Heart left ventricle (tissue), 16 donors: Measurements from ENCODE around the gene HHAT. TPM values are rescaled to one million over a fixed set of nuclear protein-coding genes. Genes with fewer than 3 reads are reported as not detected.
A peak's percentile ranks its signal among the peaks of the same experiment; 100 is the strongest.

Source experiments
- ATAC-seq, 4 donors: fragments of 200-7000 bp; cut with Tn5 transposase; one replicate each; pipeline ENCODE4 v1.9.1; 2020 to 2022; ENCODE audit warnings: moderate library complexity in 4 of 4, mild to moderate bottlenecking in 3 of 4, moderate number of reproducible peaks in 1 of 4
- DNase-seq, 5 donors: peaks; one replicate each; pipeline ENCODE4 v3.0.0-alpha.2; 2020
- H3K27ac ChIP-seq, 12 donors: fragments of 200-600 bp; sonication (generic) in 4 of 12; one replicate each; pipeline versions ENCODE4 v1.5.0 to v1.8.0; 2016 to 2022; ENCODE audit warnings: mild to moderate bottlenecking in 2 of 12
- H3K27me3 ChIP-seq, 9 donors: fragments of 200-600 bp; sonication (generic) in 2 of 9; one replicate each; pipeline versions ENCODE4 v1.5.1 to v1.8.0; 2016 to 2022; ENCODE audit warnings: mild to moderate bottlenecking in 3 of 9
- H3K36me3 ChIP-seq, 9 donors: fragments of 200-600 bp; sonication (generic) in 2 of 9; one replicate each; pipeline versions ENCODE4 v1.5.0 to v1.8.0; 2018 to 2022; ENCODE audit warnings: mild to moderate bottlenecking in 2 of 9
- H3K4me1 ChIP-seq, 12 donors: fragments of 200-600 bp; sonication (generic) in 4 of 12; one replicate each; pipeline versions ENCODE4 v1.5.0 to v1.8.0; 2016 to 2022; ENCODE audit warnings: mild to moderate bottlenecking in 3 of 12
- H3K4me3 ChIP-seq, 12 donors: fragments of 200-600 bp; sonication (generic) in 4 of 12; one replicate each; pipeline versions ENCODE4 v1.5.0 to v1.8.0; 2017 to 2022; ENCODE audit warnings: mild to moderate bottlenecking in 9 of 12, moderate library complexity in 4 of 12
- H3K9me3 ChIP-seq, 12 donors: fragments of 200-600 bp; sonication (generic) in 4 of 12; one replicate each; pipeline versions ENCODE4 v1.5.0 to v1.8.0; 2016 to 2022; ENCODE audit warnings: mild to moderate bottlenecking in 1 of 12
- POLR2A ChIP-seq, 2 donors: fragments of 450-650 bp; IDR thresholded peaks; one replicate each; pipeline ENCODE4 v1.6.1; 2017; ENCODE audit warnings: antibody characterized with exemption in 2 of 2, mild to moderate bottlenecking in 2 of 2, moderate library complexity in 2 of 2
- WGBS, 4 donors: extraction: QIAGEN DNeasy Blood & Tissue Kit in 2 of 4; methylation state at CpG; one replicate each; pipeline versions ENCODE4 v1.1.5 to v1.1.7; 2013 to 2018; 5-methylcytosine and 5-hydroxymethylcytosine counted together
- intact Hi-C, 10 donors: fragments of 100-400 bp; cut with DNase I; formaldehyde crosslinking; loops; one replicate each; pipeline versions ENCODE4 v1.11.1 to v1.14.2; 2022
- polyA plus RNA-seq, 2 donors: library from polyadenylated mRNA; stranded (reverse); fragments of 200-250 nt; gene quantifications; one replicate each; pipeline ENCODE4 v1.2.3, GENCODE V29; 2013
- total RNA-seq, 9 donors: library from RNA; depleted of rRNA in 2 of 9; stranded (reverse); fragments of >200 nt in 2 of 9; fragmentation: NEBNext Ultra II Directional in 3 of 9; extraction: Animal tissue kit (Norgen Biotek cat#: 25700) in 3 of 9; gene quantifications; one replicate each; pipeline versions ENCODE4 v1.1.0 to v1.2.4, GENCODE V29; 2016 to 2023
- TF ChIP-seq, protein P1 (sequence below), 12 donors: fragments of 200-600 bp; sonication (generic) in 4 of 12; IDR thresholded peaks; one replicate each; pipeline versions ENCODE4 v1.5.0 to v1.8.0; 2018 to 2022; ENCODE audit warnings: antibody characterized with exemption in 12 of 12, mild to moderate bottlenecking in 5 of 12
- donor health status: ischemic (EF 13 %, LVEDD 7.1; RV severe dilation, severe dysfunction).
- donor health status: healthy with polysubstance abuse.
- donor health status: DM: no; HTN: yes; CAD: no.
- donor health status: DM: no; HTN: no; CAD: no.
- donor health status: ischemic (EF 25% LVEDD 6.9; RV normal size, moderate dysfunction).
- donor health status: ischemic (EF 25% LVEDD 5.7; RV mildly dilated, moderate dysfunction).
- donor health status: healthy.
- donor health status: DM: yes; HTN: yes; CAD: no.
- donor health status: ischemic (EF 35%, LVEDD 5.7; RV mildly dilated, moderate dysfunction).
- donor health status: nonischemic (EF 11% LVEDD 7.7; RV severe dilation, severe dysfunction).
- donor health status: DM: yes; HTN: yes; CAD: no.
- donor health status: PGD.
- donor health status: ischemic (EF 29% LVEDD 5.4; RV normal size, mild dysfunction).
- donor health status: nonischemic (EF 23%, LVEDD 6.1; RV moderate dilation, normal function).

HHAT gene
- total and polyA plus RNA-seq, 11 donors, result 0.98 to 4.7 (median 2.8) TPM

DNA sequence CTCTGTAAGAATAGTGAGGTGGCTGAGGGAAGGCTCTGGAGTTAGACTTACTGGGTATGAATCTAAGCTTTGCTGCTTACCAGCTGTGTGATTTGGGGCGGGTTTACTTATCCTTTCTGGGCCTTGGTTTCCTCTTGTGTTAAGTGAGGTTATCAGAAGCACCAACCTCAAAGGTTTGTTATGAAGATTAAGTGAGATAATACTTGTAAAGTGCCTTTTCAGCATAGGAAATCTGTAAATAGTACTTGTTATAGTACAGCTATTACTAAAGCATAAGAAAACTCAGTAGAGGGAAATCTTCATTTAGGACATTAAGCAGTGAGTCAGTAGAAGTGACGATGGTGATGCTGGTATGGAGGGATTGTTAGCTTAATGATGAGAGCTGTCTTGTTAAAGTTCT is 12.1 kb downstream of the HHAT start:
- no peak for DNase-seq
- 81 to 100% (median 91%) methylated on average over 2 of the region's 2 CpGs for WGBS, 4 donors
- H3K27me3 ChIP-seq, result no peaks in the 10 kb centered on the region
- H3K9me3 ChIP-seq, result no peaks in the 10 kb centered on the region
- peaks cover 0 to 24% (median 5%) of the 10 kb centered on the region in 12 donors for H3K4me1 ChIP-seq
- intact Hi-C loops, result no loop called here
- H3K36me3 ChIP-seq, result no peaks in the 10 kb centered on the region
- no peak for ATAC-seq
- no peak overlapping the region for H3K27ac ChIP-seq
- TF ChIP-seq, protein P1, sequence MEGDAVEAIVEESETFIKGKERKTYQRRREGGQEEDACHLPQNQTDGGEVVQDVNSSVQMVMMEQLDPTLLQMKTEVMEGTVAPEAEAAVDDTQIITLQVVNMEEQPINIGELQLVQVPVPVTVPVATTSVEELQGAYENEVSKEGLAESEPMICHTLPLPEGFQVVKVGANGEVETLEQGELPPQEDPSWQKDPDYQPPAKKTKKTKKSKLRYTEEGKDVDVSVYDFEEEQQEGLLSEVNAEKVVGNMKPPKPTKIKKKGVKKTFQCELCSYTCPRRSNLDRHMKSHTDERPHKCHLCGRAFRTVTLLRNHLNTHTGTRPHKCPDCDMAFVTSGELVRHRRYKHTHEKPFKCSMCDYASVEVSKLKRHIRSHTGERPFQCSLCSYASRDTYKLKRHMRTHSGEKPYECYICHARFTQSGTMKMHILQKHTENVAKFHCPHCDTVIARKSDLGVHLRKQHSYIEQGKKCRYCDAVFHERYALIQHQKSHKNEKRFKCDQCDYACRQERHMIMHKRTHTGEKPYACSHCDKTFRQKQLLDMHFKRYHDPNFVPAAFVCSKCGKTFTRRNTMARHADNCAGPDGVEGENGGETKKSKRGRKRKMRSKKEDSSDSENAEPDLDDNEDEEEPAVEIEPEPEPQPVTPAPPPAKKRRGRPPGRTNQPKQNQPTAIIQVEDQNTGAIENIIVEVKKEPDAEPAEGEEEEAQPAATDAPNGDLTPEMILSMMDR (IDR thresholded peaks at IDR 0.05), result no peak
- no peak for TF ChIP-seq POLR2A (IDR thresholded peaks at IDR 0.05)
- H3K4me3 ChIP-seq, result no peak overlapping the region

DNA sequence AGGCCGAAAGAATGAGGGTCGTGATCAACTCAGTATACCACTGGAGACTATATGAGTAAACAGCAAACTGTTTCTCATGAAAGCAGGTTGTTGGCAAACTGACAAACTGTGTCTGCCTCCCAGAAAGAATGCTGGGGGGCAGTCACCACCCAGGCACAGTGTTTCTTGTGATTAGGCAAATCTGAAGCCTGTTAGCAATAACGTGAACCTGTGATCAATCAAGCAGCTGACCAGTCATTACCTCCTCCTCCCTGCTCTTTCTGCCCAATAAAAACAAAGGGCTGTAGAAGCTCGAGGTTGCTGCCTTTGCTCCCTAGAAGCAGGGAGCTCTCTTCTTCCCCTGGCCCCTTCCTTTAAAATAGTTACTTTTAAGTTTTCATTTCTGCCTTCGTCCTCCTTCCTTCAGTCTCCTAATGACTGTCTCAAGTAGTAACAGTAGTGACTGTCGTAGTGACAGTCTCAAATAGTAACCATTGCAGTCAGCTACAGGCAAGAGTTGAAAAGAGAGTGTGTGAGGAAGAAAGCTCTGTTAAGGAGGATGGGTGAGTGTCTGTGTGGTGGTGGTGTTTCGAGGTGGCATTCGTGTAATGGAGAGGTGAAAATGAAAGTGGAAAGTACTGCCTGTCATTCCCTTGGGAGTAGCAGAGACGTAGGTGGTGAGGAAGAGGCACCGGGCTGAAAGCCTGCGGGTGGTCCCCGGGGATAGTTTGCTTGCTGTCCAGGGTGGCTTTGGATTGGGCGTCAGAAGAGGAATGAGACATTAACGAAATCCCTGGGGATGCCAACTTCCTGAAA is 14.5 kb downstream of the HHAT start:
- 21 to 41% (median 27%) methylated on average over 14 of the region's 14 CpGs for WGBS, 4 donors
- TF ChIP-seq, protein P1 (IDR thresholded peaks at IDR 0.05), result no peak
- no peak for TF ChIP-seq POLR2A (IDR thresholded peaks at IDR 0.05)
- no peaks in the 10 kb centered on the region for H3K36me3 ChIP-seq

DNA sequence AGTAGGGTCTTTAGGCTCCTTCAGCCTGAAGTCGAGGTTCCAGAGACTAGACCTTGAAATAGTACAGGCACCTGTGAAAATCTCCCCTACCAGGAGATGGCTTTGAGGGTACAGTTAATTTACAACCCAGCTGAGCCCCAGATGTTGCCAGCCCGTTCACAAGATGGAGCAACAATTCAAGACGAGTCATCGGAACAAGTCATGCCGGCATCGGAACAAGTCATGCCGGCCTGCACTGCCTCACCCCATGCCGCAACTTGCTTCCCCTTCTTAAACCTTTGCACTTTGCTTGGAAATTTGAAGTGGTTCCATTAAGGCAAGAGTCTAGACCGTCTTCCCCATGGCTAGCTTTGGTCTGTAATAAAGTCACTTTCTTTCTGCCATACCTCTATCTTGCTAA is 16.0 kb downstream of the HHAT start:
- ATAC-seq (no peak), DNase-seq (no peak)
- TF ChIP-seq, protein P1 (IDR thresholded peaks at IDR 0.05), result no peak
- TF ChIP-seq POLR2A (IDR thresholded peaks at IDR 0.05), result no peak
- Histone ChIP-seq H3K4me1 (peaks cover 0 to 33% (median 6%) of the 10 kb centered on the region in 12 donors), H3K27ac (no peak overlapping the region), H3K36me3 (peaks cover 0 to 3% (median 0%) of the 10 kb centered on the region in 9 donors), H3K9me3 (no peaks in the 10 kb centered on the region), H3K27me3 (no peaks in the 10 kb centered on the region), H3K4me3 (no peak overlapping the region)
- WGBS, 4 donors, result 82 to 97% (median 86%) methylated on average over 7 to 9 of the region's 9 CpGs
- intact Hi-C loops, result no loop called here

More for the DNA sequence above, 14.5 kb downstream of the HHAT start:
- ATAC-seq (peak in 3 of 4 donors; percentile 27 to 47 (median 35)), DNase-seq (no peak)
- no peaks in the 10 kb centered on the region for H3K27me3 ChIP-seq
- H3K27ac ChIP-seq, result peak overlapping the region in 3 of 12 donors; percentile 19 to 35 (median 32)
- H3K4me1 ChIP-seq, result peaks cover 0 to 33% (median 6%) of the 10 kb centered on the region in 12 donors
- H3K4me3 ChIP-seq, result peak overlapping the region in 11 of 12 donors; percentile 0 to 49 (median 40)
- H3K9me3 ChIP-seq, result no peaks in the 10 kb centered on the region
- intact Hi-C loops, result no loop called here

DNA sequence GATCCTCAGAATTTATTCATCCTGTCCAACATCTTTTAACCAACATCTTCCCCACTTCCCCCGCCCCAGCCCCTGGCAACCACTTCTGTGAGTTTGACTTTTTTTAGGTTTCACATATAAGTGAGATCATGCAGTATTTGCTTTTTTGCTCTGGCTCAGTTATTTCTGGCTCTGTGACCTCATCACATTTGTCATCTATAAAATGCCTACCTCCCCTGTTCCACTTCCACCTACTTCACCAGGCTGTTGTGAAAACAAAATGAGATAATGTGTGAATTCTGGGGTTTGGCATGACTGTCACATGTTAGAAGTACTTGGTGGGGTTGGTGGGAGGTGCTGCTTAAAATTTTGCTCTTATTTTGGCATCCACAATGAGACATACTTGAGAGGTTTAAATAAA is 18.4 kb downstream of the HHAT start:
- WGBS, 4 donors, result 73 to 93% (median 85%) methylated on average over 1 of the region's 1 CpG
- Histone ChIP-seq H3K36me3 (peaks cover 0 to 8% (median 0%) of the 10 kb centered on the region in 9 donors), H3K27ac (peak overlapping the region in 1 of 12 donors; percentile 15), H3K9me3 (no peaks in the 10 kb centered on the region), H3K4me3 (no peak overlapping the region), H3K4me1 (peaks cover 0 to 23% (median 6%) of the 10 kb centered on the region in 12 donors), H3K27me3 (no peaks in the 10 kb centered on the region)
- no peak for DNase-seq
- intact Hi-C loops, result no loop called here
- TF ChIP-seq, protein P1 (IDR thresholded peaks at IDR 0.05), result no peak
- no peak for TF ChIP-seq POLR2A (IDR thresholded peaks at IDR 0.05)
- peak in 3 of 4 donors; percentile 46 to 62 (median 49) for ATAC-seq
